Bronchial epithelial cell (primary cell): Measurements from ENCODE around the gene MTSS2. TPM values are rescaled to one million over a fixed set of nuclear protein-coding genes. Genes with fewer than 3 reads are reported as not detected.
"Not testable (repeated sequence)": the region's sequence is repeated elsewhere in the genome, so short reads cannot be mapped to it uniquely, and the experiment has no call there.

Experiments used
- DNase-seq: peaks from one replicate; pipeline ENCODE4 v3.0.0-alpha.2; 2010; ENCODE audit warnings: low read depth
- FAIRE-seq: peaks from 2 replicates; lab custom pipeline; 2011; peaks lifted over from hg19 to GRCh38; lab: Jason Lieb, UNC
- H3K27me3 ChIP-seq: 2 replicates; pipeline ENCODE4 v1.5.1; 2011; ENCODE audit warnings: low read length; ENCODE audit not compliant: control insufficient read depth, insufficient read depth
- H3K36me3 ChIP-seq: 2 replicates; pipeline ENCODE4 v1.5.1; 2011; ENCODE audit warnings: low read length; ENCODE audit not compliant: control insufficient read depth, insufficient read depth
- H3K4me3 ChIP-seq: 2 replicates; pipeline ENCODE4 v1.5.1; 2011; ENCODE audit warnings: mild to moderate bottlenecking, low read depth, low read length, control low read depth
- total RNA-seq: library from RNA; depleted of rRNA; stranded (reverse); fragments of >200 nt; gene quantifications from 2 replicates; pipeline ENCODE4 v1.2.1, GENCODE V29; 2014
- TF ChIP-seq, protein P1 (sequence below): IDR thresholded peaks from 2 replicates; pipeline ENCODE4 v1.5.1; 2011; ENCODE audit warnings: mild to moderate bottlenecking, moderate library complexity, low read length, control low read depth, inconsistent platforms; ENCODE audit not compliant: insufficient read depth, severe bottlenecking

MTSS2 gene
- total RNA-seq, 1 donor from 2014 or later: 20.0 TPM

DNA sequence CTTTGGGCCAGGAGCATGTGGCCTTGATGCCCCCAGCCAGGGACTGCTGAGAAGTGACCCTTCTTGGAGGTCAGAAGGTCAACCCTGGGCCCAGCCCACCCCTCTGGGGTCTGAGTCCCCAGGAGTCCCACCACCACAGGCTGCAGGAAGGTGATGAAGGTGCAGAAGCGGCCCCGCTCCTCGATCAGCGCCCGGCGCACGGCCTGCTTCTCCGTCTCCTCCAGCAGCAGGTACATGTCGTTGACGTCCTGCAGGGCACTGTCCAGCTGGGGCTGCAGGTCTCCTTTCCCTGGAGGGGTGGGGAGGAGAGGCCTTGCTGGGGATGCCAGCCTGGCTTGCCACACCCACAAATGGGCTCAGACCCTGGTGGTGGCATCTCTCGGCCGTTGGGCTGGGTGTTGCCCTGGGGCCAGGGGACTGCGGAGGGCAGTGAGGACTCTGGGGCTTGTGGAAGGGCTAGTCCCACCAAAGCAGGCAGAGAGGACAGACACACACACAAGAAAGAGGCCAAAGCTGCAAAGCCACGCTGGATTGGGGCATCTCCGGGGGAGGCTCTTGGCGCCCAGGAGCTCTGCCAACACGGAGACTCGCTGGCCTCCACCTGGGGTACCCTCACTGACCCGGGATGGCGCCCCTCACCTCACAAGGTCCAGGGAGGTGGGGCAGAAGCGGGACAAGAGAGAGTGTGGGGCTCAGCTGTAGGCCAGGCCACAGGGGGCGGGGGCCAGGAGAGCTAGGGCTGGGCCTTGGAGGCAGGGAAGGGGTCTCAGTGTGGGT is 7.5 kb downstream of the MTSS2 start:
- Histone ChIP-seq H3K4me3 (no peak overlapping the region), H3K27me3 (no peaks in the 10 kb centered on the region), H3K36me3 (peaks cover 59% of the 10 kb centered on the region)
- FAIRE-seq (no peak), DNase-seq (no peak)
- TF ChIP-seq, protein P1, sequence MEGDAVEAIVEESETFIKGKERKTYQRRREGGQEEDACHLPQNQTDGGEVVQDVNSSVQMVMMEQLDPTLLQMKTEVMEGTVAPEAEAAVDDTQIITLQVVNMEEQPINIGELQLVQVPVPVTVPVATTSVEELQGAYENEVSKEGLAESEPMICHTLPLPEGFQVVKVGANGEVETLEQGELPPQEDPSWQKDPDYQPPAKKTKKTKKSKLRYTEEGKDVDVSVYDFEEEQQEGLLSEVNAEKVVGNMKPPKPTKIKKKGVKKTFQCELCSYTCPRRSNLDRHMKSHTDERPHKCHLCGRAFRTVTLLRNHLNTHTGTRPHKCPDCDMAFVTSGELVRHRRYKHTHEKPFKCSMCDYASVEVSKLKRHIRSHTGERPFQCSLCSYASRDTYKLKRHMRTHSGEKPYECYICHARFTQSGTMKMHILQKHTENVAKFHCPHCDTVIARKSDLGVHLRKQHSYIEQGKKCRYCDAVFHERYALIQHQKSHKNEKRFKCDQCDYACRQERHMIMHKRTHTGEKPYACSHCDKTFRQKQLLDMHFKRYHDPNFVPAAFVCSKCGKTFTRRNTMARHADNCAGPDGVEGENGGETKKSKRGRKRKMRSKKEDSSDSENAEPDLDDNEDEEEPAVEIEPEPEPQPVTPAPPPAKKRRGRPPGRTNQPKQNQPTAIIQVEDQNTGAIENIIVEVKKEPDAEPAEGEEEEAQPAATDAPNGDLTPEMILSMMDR: no peak

DNA sequence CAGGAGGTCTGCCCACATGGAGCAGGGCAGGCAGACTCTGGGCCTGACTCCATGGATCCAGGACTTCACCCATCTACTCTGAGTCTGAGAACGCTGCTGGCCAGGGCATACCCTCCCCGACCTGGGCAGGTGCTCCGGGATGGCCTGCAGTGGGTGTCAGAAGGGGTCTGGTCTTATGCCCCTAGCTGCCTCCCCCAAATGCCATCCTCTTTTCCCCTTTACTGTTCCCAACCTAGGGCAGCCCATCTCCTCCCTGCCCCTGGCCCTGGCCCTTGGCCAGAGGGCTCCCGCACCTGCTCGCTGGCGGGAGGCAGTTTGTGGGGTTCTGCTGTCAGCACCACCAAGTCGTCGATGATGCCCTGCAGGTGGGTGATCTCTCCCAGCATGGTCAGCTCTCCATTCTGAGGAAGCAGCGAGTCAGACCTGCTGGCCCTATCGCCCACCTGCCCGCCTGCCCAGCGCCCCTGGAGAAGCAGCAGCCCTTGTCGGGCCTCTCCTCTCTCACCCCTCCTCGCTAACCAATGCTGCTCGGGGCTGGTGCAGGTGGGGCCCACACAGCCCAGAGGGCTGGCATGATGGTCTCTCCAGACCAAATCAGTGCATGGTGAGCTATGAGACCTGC is 8.2 kb downstream of the MTSS2 start:
- FAIRE-seq: no peak
- H3K27me3 ChIP-seq: no peaks in the 10 kb centered on the region

DNA sequence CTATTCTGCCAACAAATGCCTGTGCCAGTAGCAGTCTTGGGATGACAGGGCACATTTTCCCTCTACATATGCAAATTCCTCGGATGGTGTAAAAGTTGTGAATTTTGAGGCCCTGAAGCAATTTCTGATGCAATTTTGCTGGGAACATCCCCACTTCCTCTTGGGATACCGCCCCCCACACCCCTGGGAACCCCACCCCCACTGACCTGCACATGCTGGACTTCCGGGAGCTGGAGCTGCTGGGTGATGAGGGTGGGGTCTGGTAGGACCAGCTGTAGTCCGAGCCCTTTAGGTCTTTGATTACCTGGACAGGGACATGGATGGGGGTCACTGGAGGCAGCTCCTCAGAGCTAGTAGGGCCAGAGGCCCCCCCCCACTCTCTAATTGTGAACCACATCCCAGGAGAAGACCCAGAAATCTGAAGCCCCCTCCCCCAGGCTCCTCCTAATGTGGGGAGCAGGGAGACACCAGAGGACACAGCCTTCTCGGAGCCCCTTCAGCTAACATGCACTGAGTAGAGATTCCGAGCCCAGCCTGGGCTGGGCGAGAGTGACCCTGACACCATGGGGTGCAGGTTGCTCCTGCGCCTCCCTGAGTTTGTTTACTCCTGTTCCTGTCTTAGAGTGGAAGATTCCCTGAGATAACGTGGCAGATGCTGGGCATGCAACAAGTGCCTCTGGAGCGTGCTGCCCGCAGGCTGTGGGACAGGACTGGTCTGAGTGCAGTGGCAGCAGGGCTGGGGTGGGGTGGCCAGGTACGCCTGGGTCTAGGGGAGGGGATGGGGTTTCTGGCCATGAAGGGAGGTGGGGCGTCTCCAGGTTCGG is 9.0 kb downstream of the MTSS2 start:
- peaks cover 55% of the 10 kb centered on the region for H3K36me3 ChIP-seq
- no peak for DNase-seq
- no peak for FAIRE-seq
- TF ChIP-seq, protein P1: no peak
- no peaks in the 10 kb centered on the region for H3K27me3 ChIP-seq
- H3K4me3 ChIP-seq: no peak overlapping the region

More for the DNA sequence above, 8.2 kb downstream of the MTSS2 start:
- no peak for DNase-seq
- H3K36me3 ChIP-seq: peaks cover 53% of the 10 kb centered on the region
- TF ChIP-seq, protein P1: no peak
- no peak overlapping the region for H3K4me3 ChIP-seq

DNA sequence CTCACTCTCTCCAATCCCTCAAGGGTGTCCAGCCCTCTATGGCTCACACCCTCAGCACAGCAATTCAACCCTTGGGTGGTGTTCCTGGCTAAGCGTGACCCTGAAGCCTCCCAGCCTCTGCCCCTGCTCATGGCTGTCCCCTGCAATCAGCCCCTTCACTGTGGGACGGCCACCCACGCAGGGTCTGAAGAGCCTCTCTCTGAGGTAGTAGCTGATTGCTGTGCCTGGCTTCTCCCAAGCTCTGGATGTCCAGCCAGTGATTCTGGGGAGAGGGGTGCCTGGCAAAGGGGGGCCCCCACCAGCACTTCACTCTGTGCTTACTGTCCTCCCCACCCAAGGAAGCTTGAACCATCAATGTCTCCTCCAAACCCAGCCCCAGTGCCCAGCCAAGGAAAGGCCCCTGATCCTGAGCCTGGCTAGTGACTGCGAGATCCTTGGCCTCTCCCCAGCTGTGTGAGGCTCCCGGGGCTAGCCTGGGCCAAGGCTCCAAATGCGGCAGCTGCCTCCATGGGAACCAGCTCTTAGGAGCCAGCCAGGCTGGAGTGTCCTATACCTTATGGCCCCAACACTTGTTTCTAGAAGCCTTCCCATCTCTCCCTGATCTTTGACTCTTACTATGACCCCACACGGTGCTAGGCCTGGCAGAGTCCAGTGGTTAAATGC is 9.9 kb downstream of the MTSS2 start:
- Histone ChIP-seq H3K27me3 (no peaks in the 10 kb centered on the region), H3K4me3 (no peak overlapping the region), H3K36me3 (peaks cover 58% of the 10 kb centered on the region)
- FAIRE-seq (no peak), DNase-seq (no peak)
- TF ChIP-seq, protein P1: no peak

DNA sequence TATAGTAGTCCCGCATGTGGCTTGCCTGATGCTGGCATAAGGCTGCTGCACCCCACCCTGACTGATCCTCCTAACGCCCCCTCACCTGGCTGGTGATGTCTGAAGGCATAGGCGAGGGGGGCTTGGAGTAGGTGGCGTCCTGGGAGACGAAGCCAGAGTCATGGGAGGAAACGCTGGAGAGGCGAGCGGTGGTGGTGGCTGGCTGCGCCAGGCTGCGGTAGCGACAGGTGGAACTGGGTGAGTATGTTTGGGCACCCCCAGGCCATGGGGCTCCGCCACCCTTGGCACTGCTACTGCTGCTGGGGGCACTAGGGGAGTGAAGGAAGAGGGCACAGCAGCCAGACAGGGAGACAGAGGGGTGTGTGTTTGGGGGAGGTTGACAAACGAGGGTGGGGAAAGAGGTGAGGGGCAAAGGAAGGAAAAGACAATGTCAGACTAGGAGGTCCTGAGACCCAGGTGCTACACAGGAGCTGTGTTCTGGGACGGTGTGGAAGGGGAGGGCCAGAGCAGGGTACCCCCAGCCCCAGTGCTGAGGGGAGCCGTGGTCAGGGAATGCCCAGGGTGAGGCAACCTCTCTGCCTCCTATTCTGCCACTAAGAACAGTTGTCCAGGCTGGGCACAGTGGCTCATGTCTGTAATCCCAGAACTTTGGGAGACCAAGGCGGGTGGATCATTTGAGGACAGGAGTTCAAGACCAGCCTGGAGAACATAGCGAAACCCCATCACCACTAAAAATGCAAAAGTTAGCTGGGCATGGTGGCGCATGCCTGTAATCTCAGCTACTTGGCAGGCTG is 11.4 kb downstream of the MTSS2 start:
- no peak for FAIRE-seq
- Histone ChIP-seq H3K4me3 (no peak overlapping the region), H3K36me3 (peaks cover 54% of the 10 kb centered on the region), H3K27me3 (no peaks in the 10 kb centered on the region)
- TF ChIP-seq, protein P1: no peak
- no peak for DNase-seq

DNA sequence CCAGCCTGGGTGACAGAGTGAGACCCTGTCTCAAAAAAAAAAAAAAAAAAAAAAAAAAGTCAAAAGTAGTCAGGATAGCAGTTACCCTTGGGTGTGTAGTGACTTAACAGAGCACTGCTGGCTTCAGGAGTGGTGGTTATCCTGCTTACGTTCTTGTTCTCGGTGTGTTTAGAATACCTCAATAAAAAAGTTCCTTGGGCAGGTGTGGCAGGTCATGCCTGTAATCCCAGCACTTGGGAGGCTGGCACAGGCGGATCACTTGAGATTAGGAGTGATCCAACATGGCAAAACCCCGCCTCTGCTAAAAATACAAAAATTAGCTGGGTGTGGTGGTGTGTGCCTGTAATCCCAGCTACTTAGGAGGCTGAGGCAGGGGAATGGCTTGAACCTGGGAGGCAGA is 14.9 kb downstream of the MTSS2 start:
- not testable (repeated sequence) for DNase-seq, H3K4me3 ChIP-seq, H3K27me3 ChIP-seq, FAIRE-seq
- H3K36me3 ChIP-seq: peaks cover 31% of the 10 kb centered on the region
